ENCODE data around the gene NT5DC2.

- TF ChIP-seq CTCF (IDR thresholded peaks at IDR 0.05; ENCODE audit: low read depth, low read length) (no peak), POLR2A (IDR thresholded peaks at IDR 0.05; ENCODE audit: extremely low read depth, insufficient read length) (no peak), MAX (IDR thresholded peaks at IDR 0.05; ENCODE audit: low read depth, low read length) (no peak)
These were observed 19.1 kb downstream of the NT5DC2 start for GRCh38 chr3:52514576-52514975.
